Raji (cell line): ENCODE data around the gene LRRC38.

Source experiments
- POLR2A ChIP-seq: IDR thresholded peaks from 2 replicates; pipeline ENCODE4 v1.6.1; 2011; ENCODE audit warnings: low read depth, low read length, control low read depth; ENCODE audit not compliant: insufficient read depth

The LRRC38 gene, protein sequence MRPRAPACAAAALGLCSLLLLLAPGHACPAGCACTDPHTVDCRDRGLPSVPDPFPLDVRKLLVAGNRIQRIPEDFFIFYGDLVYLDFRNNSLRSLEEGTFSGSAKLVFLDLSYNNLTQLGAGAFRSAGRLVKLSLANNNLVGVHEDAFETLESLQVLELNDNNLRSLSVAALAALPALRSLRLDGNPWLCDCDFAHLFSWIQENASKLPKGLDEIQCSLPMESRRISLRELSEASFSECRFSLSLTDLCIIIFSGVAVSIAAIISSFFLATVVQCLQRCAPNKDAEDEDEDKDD

DNA sequence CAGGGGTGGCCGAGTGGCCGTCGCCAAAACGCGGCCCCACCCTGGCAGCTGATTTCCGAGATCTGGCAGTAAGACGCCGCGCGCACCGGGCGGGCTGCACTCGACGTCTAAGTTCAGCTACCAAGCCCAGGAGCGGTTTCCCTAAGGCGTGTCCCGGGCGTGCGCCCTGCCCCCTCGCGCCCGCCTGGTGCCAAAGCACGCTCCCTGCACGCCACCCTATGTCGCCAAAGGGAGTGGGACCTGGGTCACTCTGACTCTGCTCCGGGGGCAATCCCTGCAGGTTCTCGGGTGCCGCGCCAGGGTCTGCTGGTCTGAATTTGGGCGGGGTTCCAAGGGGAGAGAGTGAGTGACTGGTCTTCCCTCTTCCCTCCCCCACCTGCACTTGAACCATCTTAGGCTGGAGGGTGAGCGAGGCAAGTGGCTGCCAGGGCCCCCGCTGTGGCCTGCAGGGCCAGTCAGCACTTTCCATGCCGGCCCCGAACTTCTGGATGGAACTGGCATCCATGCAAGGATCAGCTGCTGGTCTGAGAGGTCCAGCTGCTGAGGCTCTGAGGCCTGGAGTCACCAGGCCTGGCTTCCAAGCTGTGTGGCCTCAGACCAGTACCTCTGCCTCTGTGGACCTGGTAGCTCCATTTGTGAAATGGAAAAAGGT lies at the start of gene LRRC38:
TSS of gene LRRC38 (minus strand) at position 109 of the 652 bp plus-strand sequence. CDS start 410 bp downstream, outside the sequence.
- no peak for TF ChIP-seq POLR2A

DNA sequence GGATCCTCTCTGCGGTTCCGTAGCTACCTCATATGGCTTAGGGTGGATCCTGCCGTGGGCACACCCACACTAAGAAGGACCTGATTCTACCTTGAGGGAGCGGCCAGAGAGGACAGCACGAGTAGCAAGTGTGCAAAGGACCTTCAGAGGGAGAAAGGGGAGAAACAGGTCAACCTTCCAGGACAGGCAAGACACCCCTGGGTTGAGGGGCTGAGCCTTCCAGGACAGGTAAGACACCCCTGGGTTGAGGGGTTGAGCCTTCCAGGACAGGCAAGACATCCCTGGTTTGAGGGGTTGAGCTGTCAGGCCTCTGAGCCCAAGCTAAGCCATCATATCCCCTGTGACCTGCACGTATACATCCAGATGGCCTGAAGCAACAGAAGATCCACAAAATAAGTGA lies 46.7 kb upstream of the LRRC38 start:
- no peak for TF ChIP-seq POLR2A

DNA sequence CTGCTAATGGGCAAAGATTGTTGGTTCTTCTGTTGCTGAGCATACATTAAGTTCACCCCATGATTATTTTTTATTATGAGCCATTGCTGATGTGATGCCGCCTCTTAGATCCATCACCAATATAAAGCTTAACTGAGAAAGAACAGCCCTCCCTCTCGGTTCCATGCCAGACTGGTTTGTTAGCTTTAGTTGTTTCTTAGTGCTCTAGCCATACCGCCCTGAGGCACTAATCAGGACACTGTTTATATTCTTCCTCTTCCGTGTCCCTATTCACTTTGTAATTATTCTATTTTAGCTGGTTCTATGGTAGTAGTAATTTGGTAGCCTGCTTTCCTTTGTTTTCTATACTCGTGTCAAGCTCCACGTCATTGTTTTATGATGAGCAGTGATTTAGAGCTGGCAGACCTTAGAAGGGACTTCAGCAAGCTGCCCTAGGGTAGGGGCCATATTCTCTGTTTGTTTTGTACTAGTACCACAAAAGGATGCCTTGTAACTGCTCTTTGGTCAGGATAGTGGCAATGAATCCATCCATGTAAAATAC lies 42.5 kb upstream of the LRRC38 start:
- TF ChIP-seq POLR2A: no peak

DNA sequence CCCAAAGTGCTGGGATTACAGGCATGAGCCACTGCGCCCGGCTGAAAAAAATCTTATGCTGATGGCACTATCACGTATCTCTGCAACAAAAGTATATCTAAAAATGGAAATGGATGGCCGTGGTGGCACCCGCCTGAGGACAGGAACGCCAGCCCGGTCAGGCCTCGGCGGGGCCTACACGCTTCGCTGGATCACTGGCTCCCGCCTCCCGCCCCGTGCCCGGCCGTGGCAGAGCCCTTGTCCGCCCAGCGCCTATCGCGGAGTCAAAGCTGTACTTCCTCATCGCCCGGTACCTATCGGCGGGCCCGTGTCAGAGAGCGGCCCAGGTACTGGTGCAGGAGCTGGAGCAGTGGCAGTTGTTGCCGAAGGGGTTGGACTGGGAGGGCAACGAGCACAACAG lies 41.0 kb upstream of the LRRC38 start:
- TF ChIP-seq POLR2A: no peak

DNA sequence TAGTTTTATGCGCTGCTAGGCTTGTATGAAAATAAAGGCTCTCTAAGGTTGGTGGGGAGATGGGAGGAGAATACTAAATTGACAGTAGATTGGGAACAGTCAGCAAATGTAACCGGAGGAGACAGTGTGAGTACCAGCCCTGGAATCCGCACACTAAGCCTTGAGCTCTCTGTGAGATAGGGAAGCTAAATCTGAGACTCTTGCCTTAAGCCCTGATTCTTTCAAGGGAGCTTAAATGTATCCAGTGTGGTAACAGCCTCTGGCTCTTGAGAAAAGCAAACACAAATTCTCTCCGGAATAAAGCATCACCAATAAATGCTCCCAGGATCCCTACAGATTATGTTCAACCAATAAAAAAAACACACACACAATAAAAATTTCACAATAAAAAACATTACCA lies 36.9 kb upstream of the LRRC38 start:
- TF ChIP-seq POLR2A: no peak

DNA sequence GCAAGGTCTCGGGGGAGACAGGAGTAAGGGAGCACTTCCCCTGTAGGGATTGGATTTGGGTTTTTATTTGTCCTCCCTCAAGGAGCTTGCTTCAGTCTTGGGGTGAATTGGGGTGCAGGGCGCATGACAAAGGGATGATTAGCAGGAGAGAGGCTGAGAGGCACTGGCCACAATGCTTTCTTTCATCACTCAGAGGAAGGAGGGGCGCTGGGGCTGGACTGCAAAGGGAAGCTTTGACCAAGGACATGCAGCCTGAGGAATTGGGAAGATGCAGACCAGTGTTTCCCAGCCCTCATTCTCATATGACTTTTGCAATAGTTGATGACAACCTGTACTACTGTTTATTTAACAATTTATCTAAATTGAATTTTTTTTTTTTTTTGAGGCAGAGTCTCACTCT lies 35.7 kb upstream of the LRRC38 start:
- no peak for TF ChIP-seq POLR2A

DNA sequence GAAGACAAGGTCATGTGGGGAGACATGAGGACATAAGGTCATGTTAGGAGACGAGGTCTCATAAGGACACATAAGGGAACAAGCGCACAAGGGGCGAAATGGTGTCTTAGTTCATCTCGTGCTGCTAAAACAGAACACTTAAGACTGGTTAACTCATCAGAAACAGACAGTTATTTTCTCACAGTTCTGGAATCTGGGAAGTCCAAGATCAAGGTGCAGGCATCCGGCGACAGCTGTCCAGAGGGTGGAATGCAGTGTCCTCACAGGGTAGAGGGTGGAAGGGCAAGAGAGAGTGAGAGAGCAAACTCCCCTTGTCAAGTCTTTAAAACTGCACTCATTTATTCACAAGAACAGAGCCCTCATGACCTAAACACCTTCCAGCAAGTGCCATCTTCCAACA lies 35.2 kb upstream of the LRRC38 start:
- TF ChIP-seq POLR2A: no peak

DNA sequence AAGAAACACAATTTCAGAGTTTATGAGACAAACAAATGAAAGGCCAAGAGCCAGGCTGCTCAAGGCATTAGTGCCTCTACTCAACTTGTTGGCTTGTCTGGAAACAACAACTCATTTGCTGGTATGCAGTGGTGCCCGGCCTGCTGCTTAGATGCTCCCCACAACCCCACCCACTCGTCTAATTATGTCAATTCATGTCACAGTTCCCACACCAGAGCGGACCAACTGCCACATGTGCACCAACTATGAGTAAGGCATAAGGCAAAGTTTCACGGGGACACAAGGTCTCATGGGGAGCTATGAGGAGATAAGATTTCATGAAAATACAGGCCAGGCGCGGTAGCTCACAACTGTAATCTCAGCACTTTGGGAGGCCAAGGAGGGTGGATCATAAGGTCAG lies 34.5 kb upstream of the LRRC38 start:
- no peak for TF ChIP-seq POLR2A

DNA sequence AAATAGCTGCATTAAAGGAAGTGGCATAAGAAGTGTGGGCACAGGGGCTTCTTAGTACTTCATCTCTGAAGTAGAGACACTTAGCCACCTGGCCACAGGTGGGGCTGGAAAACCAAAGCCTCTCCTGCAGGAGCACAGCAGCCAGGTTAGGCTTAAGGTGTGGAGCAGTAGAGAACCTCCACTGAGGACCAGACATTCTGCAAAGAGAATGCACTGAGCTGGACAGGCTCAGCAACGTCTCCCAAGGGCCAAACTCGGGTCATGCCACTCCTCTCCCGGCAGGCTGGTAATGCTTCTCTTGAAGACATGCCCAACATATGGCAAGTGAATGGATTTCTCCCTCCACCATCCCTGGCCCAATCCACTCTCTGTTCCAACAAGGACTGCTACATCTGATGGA lies 33.0 kb upstream of the LRRC38 start:
- no peak for TF ChIP-seq POLR2A

DNA sequence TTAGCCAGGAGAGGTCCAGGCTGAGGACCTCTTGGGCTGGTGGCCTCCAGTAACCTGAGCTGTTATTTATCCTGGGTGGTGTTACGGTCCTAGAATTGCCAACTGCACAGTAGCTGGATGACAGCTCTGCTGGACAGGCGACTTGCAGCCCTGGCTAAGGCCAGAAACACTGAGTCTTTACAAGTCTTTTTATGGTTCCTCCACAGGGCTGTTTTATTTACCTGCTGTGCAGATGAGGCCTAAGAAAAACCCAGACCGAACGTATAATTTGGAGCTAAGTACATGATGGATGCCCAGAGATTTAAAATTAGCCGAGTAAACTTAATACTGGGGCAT lies 30.4 kb upstream of the LRRC38 start:
- TF ChIP-seq POLR2A: no peak

DNA sequence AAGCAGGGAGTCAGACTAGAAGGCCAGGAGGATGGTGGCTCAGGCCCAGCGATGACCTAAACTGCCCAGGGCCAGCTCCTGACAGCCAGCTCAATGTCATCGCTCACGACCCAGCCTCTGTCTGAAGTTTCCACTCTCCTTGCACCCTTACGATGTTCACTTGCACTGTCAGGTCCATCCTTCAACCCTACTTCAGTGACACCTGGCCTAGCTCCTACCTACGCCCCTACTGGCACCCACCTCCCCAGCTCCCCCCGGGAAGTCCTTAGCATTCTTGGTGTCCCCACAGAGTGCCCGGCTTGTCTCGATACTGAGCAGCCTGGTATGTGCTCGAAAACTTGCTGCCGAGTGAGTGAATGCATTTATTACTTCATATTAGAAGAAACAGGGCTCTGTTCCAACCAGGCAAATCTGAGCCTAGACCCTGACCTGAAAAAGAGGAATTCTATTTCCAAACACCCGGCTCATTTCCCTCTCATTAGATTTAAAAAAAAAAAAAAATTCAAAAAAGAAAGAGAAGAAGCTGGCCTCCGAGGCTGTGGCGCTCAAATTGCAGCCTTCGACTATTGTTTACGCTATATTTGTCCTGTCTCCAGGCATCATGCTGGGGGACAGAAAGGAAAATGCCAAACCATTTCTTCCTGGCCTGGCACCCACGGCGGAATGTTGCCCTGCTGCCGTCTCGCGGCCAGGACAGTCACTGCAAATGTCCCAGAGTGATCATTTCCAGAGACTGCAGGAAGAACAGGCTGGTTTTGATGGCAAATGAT lies 29.8 kb upstream of the LRRC38 start:
- TF ChIP-seq POLR2A: no peak

DNA sequence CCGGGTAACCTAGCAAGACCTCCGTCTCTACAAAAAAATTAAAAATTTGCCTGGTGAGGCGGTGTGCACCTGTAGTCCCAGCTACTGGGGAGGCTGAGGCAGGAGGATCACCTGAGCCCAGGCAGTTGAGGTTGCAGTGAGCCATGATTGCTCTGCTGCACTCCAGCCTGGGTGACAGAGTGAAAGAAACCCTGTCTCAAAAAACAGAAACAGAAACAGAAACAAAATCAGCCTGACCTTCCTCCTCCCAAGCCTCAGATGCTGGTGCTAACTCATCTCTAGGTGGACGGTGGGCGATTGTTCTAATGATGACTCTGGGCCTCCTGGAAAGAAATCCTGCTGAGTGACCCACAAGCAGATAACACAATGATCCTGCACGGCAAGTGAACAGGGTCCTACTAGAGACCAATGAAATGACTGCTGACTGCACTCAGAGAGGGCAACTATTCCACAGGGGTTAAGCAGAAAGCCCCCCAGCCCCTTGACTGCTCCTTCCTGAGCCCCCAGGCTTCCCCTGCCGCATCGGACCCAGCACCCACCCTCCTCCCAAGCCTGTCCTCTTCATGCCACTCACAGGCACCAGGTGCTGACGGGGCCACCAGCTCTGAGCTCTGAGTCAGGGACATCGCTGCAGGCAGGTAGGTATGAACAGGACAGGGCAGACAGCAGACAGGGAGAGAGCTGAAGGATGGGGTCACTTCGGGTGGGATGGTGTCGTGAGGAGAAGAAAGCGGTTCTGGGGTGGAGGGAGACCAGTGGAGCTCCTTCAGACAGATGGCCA lies 27.8 kb upstream of the LRRC38 start:
- TF ChIP-seq POLR2A: no peak

DNA sequence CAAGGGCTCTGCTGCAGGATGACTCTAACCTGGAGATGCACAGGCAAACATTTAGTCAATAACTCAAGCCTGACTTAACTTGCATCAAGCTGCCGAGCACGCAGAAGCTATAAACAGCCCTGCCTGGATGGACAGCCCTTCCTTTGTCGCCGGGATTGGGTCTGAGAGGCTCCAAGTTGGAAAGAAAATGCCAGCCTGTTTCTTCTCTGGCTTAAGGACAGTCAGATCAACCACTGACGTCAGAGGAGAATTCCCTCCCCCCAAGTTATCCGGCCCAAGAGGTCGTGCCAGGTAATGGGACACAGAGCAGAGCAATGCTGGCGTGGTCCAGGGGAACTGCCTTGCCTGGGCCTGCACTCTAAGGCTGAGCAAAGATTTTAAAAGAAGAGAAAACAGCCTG lies 27.1 kb upstream of the LRRC38 start:
- TF ChIP-seq POLR2A: no peak

DNA sequence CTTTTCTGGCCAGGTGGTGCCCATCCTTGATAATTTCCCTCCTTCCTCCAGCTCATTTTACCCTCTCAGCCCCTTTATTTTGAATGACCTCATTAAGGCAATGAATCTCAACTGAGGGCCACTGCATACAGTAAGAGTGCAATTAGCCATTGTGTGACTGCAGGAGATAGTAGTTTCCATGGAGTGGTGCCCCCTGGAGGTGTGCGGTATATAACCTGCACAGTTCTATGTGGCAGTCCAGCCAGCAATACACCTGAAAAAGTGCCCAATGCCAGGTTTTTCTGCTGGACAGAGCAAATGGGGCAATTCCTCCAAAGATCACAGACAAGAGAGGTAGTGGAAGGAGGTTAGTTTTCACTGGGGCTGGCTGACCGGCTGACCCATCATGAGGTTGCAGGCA lies 25.9 kb upstream of the LRRC38 start:
- TF ChIP-seq POLR2A: no peak

DNA sequence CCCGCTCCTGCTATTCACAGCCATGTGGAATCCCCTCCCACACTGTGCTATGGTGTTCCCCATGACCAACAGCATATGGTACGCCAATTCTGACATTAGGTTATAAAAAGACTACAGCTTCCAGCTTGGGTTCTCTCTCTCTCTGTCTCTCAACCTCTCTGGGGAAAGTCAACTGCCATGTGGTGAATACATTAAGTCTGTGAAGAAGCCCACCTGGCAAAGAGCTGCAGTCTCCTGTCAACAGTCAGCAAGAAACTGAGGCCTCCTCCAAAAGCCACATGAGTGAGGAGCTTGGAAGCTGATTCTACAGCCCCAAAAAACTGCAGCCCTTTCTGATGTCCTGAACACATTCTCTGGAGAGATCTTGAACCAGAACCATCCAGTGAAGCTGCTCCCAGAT lies 25.0 kb upstream of the LRRC38 start:
- TF ChIP-seq POLR2A: no peak
